Esophagus muscularis mucosa (tissue), 4 donors: ENCODE measurements around the gene KLF6. TPM values are rescaled to one million over a fixed set of nuclear protein-coding genes. Genes with fewer than 3 reads are reported as not detected.

ENCODE experiments used
- DNase-seq: peaks from one replicate; pipeline ENCODE4 v3.0.0-alpha.2; 2017; ENCODE audit errors: extremely low spot score
- H3K27ac ChIP-seq, 4 donors: fragments of 200-600 bp; sonication (generic); replicated peaks in 1 of 4; 1 replicate in 3 of 4; 2 replicates in 1 of 4; pipeline ENCODE4 v1.5.1; 2016 to 2019; ENCODE audit warnings: mild to moderate bottlenecking in 1 of 4
- H3K27me3 ChIP-seq, 4 donors: fragments of 200-600 bp; sonication (generic); one replicate each; pipeline versions ENCODE4 v1.5.1 to v1.6.0; 2016 to 2019
- H3K36me3 ChIP-seq, 4 donors: fragments of 200-600 bp; sonication (generic); one replicate each; pipeline ENCODE4 v1.5.1; 2016 to 2019
- H3K4me1 ChIP-seq, 4 donors: fragments of 200-600 bp; sonication (generic); one replicate each; pipeline ENCODE4 v1.5.1; 2016 to 2019
- H3K4me3 ChIP-seq, 4 donors: fragments of 200-600 bp; sonication (generic); 1 replicate in 2 of 4; 2 replicates in 2 of 4; pipeline ENCODE4 v1.5.1; 2016 to 2019; ENCODE audit warnings: mild to moderate bottlenecking in 4 of 4, moderate library complexity in 1 of 4
- H3K9me3 ChIP-seq, 4 donors: fragments of 200-600 bp; sonication (generic); 1 replicate in 3 of 4; 2 replicates in 1 of 4; pipeline ENCODE4 v1.5.1; 2016 to 2019
- CTCF ChIP-seq, 3 experiments: fragments of 200-600 bp in 2 of 3; fragments of 450-650 bp in 1 of 3; sonication (generic) in 2 of 3; IDR thresholded peaks; one replicate each; pipeline ENCODE4 v1.5.1; 2017 to 2019; ENCODE audit warnings: antibody characterized with exemption in 3 of 3, mild to moderate bottlenecking in 2 of 3, moderate library complexity in 1 of 3
- EP300 ChIP-seq: sonication (generic); formaldehyde crosslinking; IDR thresholded peaks from one replicate; pipeline ENCODE4 v1.6.1; 2017; ENCODE audit warnings: antibody characterized with exemption
- POLR2A ChIP-seq: fragments of 450-650 bp; IDR thresholded peaks from one replicate; pipeline ENCODE4 v1.6.1; 2017; ENCODE audit warnings: antibody characterized with exemption, moderate library complexity, mild to moderate bottlenecking, low read depth
- POLR2AphosphoS5 ChIP-seq, 2 donors: sonication (generic); formaldehyde crosslinking; IDR thresholded peaks; one replicate each; pipeline ENCODE4 v1.6.1; 2017; ENCODE audit warnings: antibody characterized with exemption in 2 of 2
- WGBS: methylation state at CpG from one replicate; pipeline ENCODE4 v1.1.5; 2018; 5-methylcytosine and 5-hydroxymethylcytosine counted together
- intact Hi-C: fragments of 100-400 bp; cut with DNase I; formaldehyde crosslinking; loops from one replicate; pipeline ENCODE4 v1.15.1; 2023
- total RNA-seq, 4 donors: library from RNA; depleted of rRNA; stranded (reverse); fragments of >200 nt; gene quantifications; one replicate each; pipeline versions ENCODE4 v1.1.0 to v1.2.1, GENCODE V29; 2016

Gene KLF6
- total RNA-seq, 4 donors from 2014 or later, result 114 to 145 (median 123) TPM

- intact Hi-C loops, result no loop called here
Observed at GRCh38 chr10:3822541-3823330, 37.7 kb upstream of the KLF6 start.

GRCh38 chr10:3820255-3820654 is 35.2 kb upstream of the KLF6 start:
- Histone ChIP-seq H3K9me3 (no peaks in the 10 kb centered on the region), H3K27ac (no peak overlapping the region), H3K27me3 (no peaks in the 10 kb centered on the region), H3K4me3 (no peak overlapping the region), H3K36me3 (no peaks in the 10 kb centered on the region), H3K4me1 (no peaks in the 10 kb centered on the region)
- intact Hi-C loops, result no loop called here
- no peak for DNase-seq
- 88% methylated on average over 10 of the region's 10 CpGs for WGBS
- TF ChIP-seq EP300 (no peak), POLR2A (no peak), CTCF (IDR thresholded peaks at IDR 0.05) (no peak), POLR2AphosphoS5 (IDR thresholded peaks at IDR 0.05) (no peak)

More at GRCh38 chr10:3822541-3823330, 37.7 kb upstream of the KLF6 start:
- no peak overlapping the region for H3K4me3 ChIP-seq
- no peaks in the 10 kb centered on the region for H3K27me3 ChIP-seq
- H3K9me3 ChIP-seq, result no peaks in the 10 kb centered on the region
- no peak for TF ChIP-seq EP300
- no peak for TF ChIP-seq POLR2A
- no peak for TF ChIP-seq POLR2AphosphoS5 (IDR thresholded peaks at IDR 0.05)
- no peak for TF ChIP-seq CTCF (IDR thresholded peaks at IDR 0.05)
- WGBS, result 95% methylated on average over 10 of the region's 10 CpGs
- no peaks in the 10 kb centered on the region for H3K4me1 ChIP-seq
- DNase-seq, result peak; percentile 34
- H3K27ac ChIP-seq, result no peak overlapping the region
- no peaks in the 10 kb centered on the region for H3K36me3 ChIP-seq

- TF ChIP-seq EP300 (no peak), POLR2A (no peak), CTCF (IDR thresholded peaks at IDR 0.05) (no peak), POLR2AphosphoS5 (IDR thresholded peaks at IDR 0.05) (no peak)
- Histone ChIP-seq H3K27ac (no peak overlapping the region), H3K4me3 (no peak overlapping the region), H3K36me3 (no peaks in the 10 kb centered on the region), H3K4me1 (peaks cover 2 to 5% (median 3%) of the 10 kb centered on the region in 4 donors), H3K27me3 (no peaks in the 10 kb centered on the region), H3K9me3 (no peaks in the 10 kb centered on the region)
- WGBS, result 94% methylated on average over 5 of the region's 5 CpGs
- peak; percentile 53 for DNase-seq
- intact Hi-C loops, result no loop called here
Observed at GRCh38 chr10:3816995-3817394, 32.0 kb upstream of the KLF6 start.

- no peaks in the 10 kb centered on the region for H3K36me3 ChIP-seq
- H3K27me3 ChIP-seq, result no peaks in the 10 kb centered on the region
- peaks cover 22 to 25% (median 22%) of the 10 kb centered on the region in 4 donors for H3K4me1 ChIP-seq
- no peak overlapping the region for H3K27ac ChIP-seq
- H3K4me3 ChIP-seq, result no peak overlapping the region
- WGBS, result 91% methylated on average over 6 of the region's 6 CpGs
- no peak for TF ChIP-seq CTCF (IDR thresholded peaks at IDR 0.05)
- TF ChIP-seq POLR2A, result no peak
- no peak for TF ChIP-seq EP300
- no peak for TF ChIP-seq POLR2AphosphoS5 (IDR thresholded peaks at IDR 0.05)
- DNase-seq, result peak; percentile 29
- no peaks in the 10 kb centered on the region for H3K9me3 ChIP-seq
- intact Hi-C loops, result no loop called here
Observed at GRCh38 chr10:3814838-3815220, 29.8 kb upstream of the KLF6 start.
